ENCODE measurements around the gene CPA3. TPM values are rescaled to one million over a fixed set of nuclear protein-coding genes. Genes with fewer than 3 reads are reported as not detected.

Gene CPA3
- total and polyA plus RNA-seq, 10 of the 15 experiments (the other 5 are each of a cell fraction or from before 2014, with no cell fraction given), result not detected

- WGBS (ENCODE audit: insufficient coverage, insufficient replicate concordance, low lambda C conversion rate, missing lambda C conversion rate), result 10% methylated on average over 2 of the region's 2 CpGs
- no peaks in the 10 kb centered on the region for H3K4me1 ChIP-seq (ENCODE audit: control insufficient read depth, insufficient read depth, low read length)
- H3K36me3 ChIP-seq (ENCODE audit: control insufficient read depth in 2 of 2, insufficient read depth in 2 of 2, low read length in 1 of 2), result no peaks in the 10 kb centered on the region
- H3K4me2 ChIP-seq (ENCODE audit: control insufficient read depth, insufficient read depth), result no peak overlapping the region
- FAIRE-seq (no peak), DNase-seq (ENCODE audit: low read depth, low spot score) (no peak), ATAC-seq (no peak)
- no peak overlapping the region for H3K4me3 ChIP-seq
- ChIA-PET SMC1A (ENCODE audit: uncharacterized antibody, unreplicated experiment) (no interaction called here), CTCF (no interaction called here), RAD21 (ENCODE audit: unreplicated experiment) (no interaction called here), POLR2A (no interaction called here)
- no peaks in the 10 kb centered on the region for H3K27me3 ChIP-seq (replicated peaks in 1 of 2; ENCODE audit: control insufficient read depth in 2 of 2, insufficient read depth in 2 of 2, low read length in 1 of 2)
- H3K79me2 ChIP-seq (ENCODE audit: control insufficient read depth, insufficient read depth, low read length), result no peaks in the 10 kb centered on the region
- no TSS peak for BruUV-seq (replicated peaks)
- H3K9me3 ChIP-seq (replicated peaks; ENCODE audit: control insufficient read depth, insufficient read depth, low read length), result no peaks in the 10 kb centered on the region
- no peak overlapping the region for H3K27ac ChIP-seq (ENCODE audit: control insufficient read depth, insufficient read depth)
- in situ Hi-C loops (cut with MboI), result no loop called here
- intact Hi-C loops (cut with micrococcal nuclease; ENCODE audit: unreplicated experiment), result no loop called here
- no peaks in the 10 kb centered on the region for H4K20me1 ChIP-seq (ENCODE audit: control insufficient read depth, insufficient read depth)
- H2AFZ ChIP-seq (ENCODE audit: control insufficient read depth, low read depth, low read length), result no peak overlapping the region
- no peak overlapping the region for H3K9ac ChIP-seq (ENCODE audit: control insufficient read depth, insufficient read depth, low read length)
- TF ChIP-seq HCFC1 (IDR thresholded peaks at IDR 0.05; ENCODE audit: low read length), result no peak
- no peak for TF ChIP-seq YBX1 (IDR thresholded peaks at IDR 0.05)
- no peak for TF ChIP-seq ZSCAN29 (IDR thresholded peaks at IDR 0.05)
- TF ChIP-seq RAD51 (IDR thresholded peaks at IDR 0.05), result no peak
- TF ChIP-seq E4F1 (IDR thresholded peaks at IDR 0.05; ENCODE audit: borderline replicate concordance, partially characterized antibody), result no peak
- TF ChIP-seq NBN (IDR thresholded peaks at IDR 0.05), result no peak
- TF ChIP-seq HSF1 (IDR thresholded peaks at IDR 0.05; ENCODE audit: low read depth, low read length), result no peak
- no peak for TF ChIP-seq GATAD2B (conservative IDR thresholded peaks at IDR 0.05; ENCODE audit: low read depth)
- TF ChIP-seq PBX3 (IDR thresholded peaks at IDR 0.05; ENCODE audit: insufficient replicate concordance, low read depth, low read length), result no peak
- TF ChIP-seq PKNOX1 (IDR thresholded peaks at IDR 0.05), result no peak
- no peak for TF ChIP-seq MEF2B (IDR thresholded peaks at IDR 0.05; ENCODE audit: partially characterized antibody, poor library complexity, severe bottlenecking)
- no peak for TF ChIP-seq HDAC6 (IDR thresholded peaks at IDR 0.05; ENCODE audit: unreplicated experiment)
- no peak for TF ChIP-seq CHD2 (IDR thresholded peaks at IDR 0.05; ENCODE audit: borderline replicate concordance, low read depth, low read length)
- TF ChIP-seq SUPT20H (IDR thresholded peaks at IDR 0.05; ENCODE audit: borderline replicate concordance, control insufficient read depth, low read depth, low read length), result no peak
- TF ChIP-seq ZBTB11 (CRISPR knock-in tag; IDR thresholded peaks at IDR 0.05), result no peak
- TF ChIP-seq TAF1 (IDR thresholded peaks at IDR 0.05; ENCODE audit: borderline replicate concordance, low read depth, low read length), result no peak
Measured at GRCh38 chr3:148903022-148903442, 37.9 kb downstream of the CPA3 start.
